ENCODE data around the gene RAD23A. TPM values are rescaled to one million over a fixed set of nuclear protein-coding genes. Genes with fewer than 3 reads are reported as not detected.

The RAD23A gene
- total and polyA plus RNA-seq, 2 donors, result 29.5 to 129 TPM

Small RNA genes lying within 50 kb of the gene (small RNA-seq; reads per million reads assigned to genes)
- gene MIR5695 (0.68 reads per million, percentile 61 among the genes with 10 or more reads in this experiment), gene MIR6515 (0.12 reads per million)

Other genes with a start within 250 kb of the RAD23A start
- gene FBXW9, start 249.2 kb upstream of the RAD23A start, total RNA-seq, result 2.6 TPM
- gene FBXW9, start 249.2 kb upstream of the RAD23A start, polyA plus RNA-seq, result 8.9 TPM
- 35.4 TPM for gene TNPO2, start 221.9 kb upstream of the RAD23A start, total RNA-seq
- 50.7 TPM for gene TNPO2, start 221.9 kb upstream of the RAD23A start, polyA plus RNA-seq
- 59.5 TPM for gene TRIR, start 211.2 kb upstream of the RAD23A start, total RNA-seq
- 285 TPM for gene TRIR, start 211.2 kb upstream of the RAD23A start, polyA plus RNA-seq
- gene GET3, start 208.4 kb upstream of the RAD23A start, total RNA-seq, result 22.7 TPM
- gene GET3, start 208.4 kb upstream of the RAD23A start, polyA plus RNA-seq, result 84.4 TPM
- gene BEST2, start 194.1 kb upstream of the RAD23A start, total RNA-seq, result not detected
- not detected for gene BEST2, start 194.1 kb upstream of the RAD23A start, polyA plus RNA-seq
- 30.2 TPM for gene HOOK2, start 170.3 kb upstream of the RAD23A start, total RNA-seq
- gene HOOK2, start 170.3 kb upstream of the RAD23A start, polyA plus RNA-seq, result 28.4 TPM
- gene JUNB, start 154.4 kb upstream of the RAD23A start, total RNA-seq, result 107 TPM
- 545 TPM for gene JUNB, start 154.4 kb upstream of the RAD23A start, polyA plus RNA-seq
- gene PRDX2, start 144.1 kb upstream of the RAD23A start, total RNA-seq, result 74.2 TPM
- gene PRDX2, start 144.1 kb upstream of the RAD23A start, polyA plus RNA-seq, result 245 TPM
- gene THSD8, start 143.8 kb upstream of the RAD23A start, total RNA-seq, result not detected
- gene THSD8, start 143.8 kb upstream of the RAD23A start, polyA plus RNA-seq, result not detected
- gene RNASEH2A, start 139.3 kb upstream of the RAD23A start, total RNA-seq, result 9.5 TPM
- gene RNASEH2A, start 139.3 kb upstream of the RAD23A start, polyA plus RNA-seq, result 12.8 TPM
- not detected for gene RTBDN, start 111.3 kb upstream of the RAD23A start, total RNA-seq
- 0.65 TPM for gene RTBDN, start 111.3 kb upstream of the RAD23A start, polyA plus RNA-seq
- 0.74 TPM for gene MAST1, start 107.3 kb upstream of the RAD23A start, total RNA-seq
- 1.1 TPM for gene MAST1, start 107.3 kb upstream of the RAD23A start, polyA plus RNA-seq
- gene DNASE2, start 64.4 kb upstream of the RAD23A start, total RNA-seq, result 10.6 TPM
- 58.9 TPM for gene DNASE2, start 64.4 kb upstream of the RAD23A start, polyA plus RNA-seq
- gene KLF1, start 58.7 kb upstream of the RAD23A start, total RNA-seq, result 0.26 TPM
- 0.08 TPM for gene KLF1, start 58.7 kb upstream of the RAD23A start, polyA plus RNA-seq
- 13.8 TPM for gene GCDH, start 54.7 kb upstream of the RAD23A start, total RNA-seq
- 54.5 TPM for gene GCDH, start 54.7 kb upstream of the RAD23A start, polyA plus RNA-seq
- gene SYCE2, start 26.6 kb upstream of the RAD23A start, total RNA-seq, result 0.85 TPM
- gene SYCE2, start 26.6 kb upstream of the RAD23A start, polyA plus RNA-seq, result 0.10 TPM
- 27.2 TPM for gene FARSA, start 12.2 kb upstream of the RAD23A start, total RNA-seq
- gene FARSA, start 12.2 kb upstream of the RAD23A start, polyA plus RNA-seq, result 51.3 TPM
- 350 TPM for gene CALR, start 7.3 kb upstream of the RAD23A start, total RNA-seq
- 366 TPM for gene CALR, start 7.3 kb upstream of the RAD23A start, polyA plus RNA-seq
- 7.3 TPM for gene GADD45GIP1, start 11.4 kb downstream of the RAD23A start, total RNA-seq
- 45.9 TPM for gene GADD45GIP1, start 11.4 kb downstream of the RAD23A start, polyA plus RNA-seq
- not detected for gene DAND5, start 23.7 kb downstream of the RAD23A start, total RNA-seq
- not detected for gene DAND5, start 23.7 kb downstream of the RAD23A start, polyA plus RNA-seq
- 83.5 TPM for gene NFIX, start 49.6 kb downstream of the RAD23A start, total RNA-seq
- gene NFIX, start 49.6 kb downstream of the RAD23A start, polyA plus RNA-seq, result 88.6 TPM
- 4.8 TPM for gene LYL1, start 157.0 kb downstream of the RAD23A start, total RNA-seq
- gene LYL1, start 157.0 kb downstream of the RAD23A start, polyA plus RNA-seq, result 15.7 TPM
- 16.5 TPM for gene TRMT1, start 170.9 kb downstream of the RAD23A start, total RNA-seq
- gene TRMT1, start 170.9 kb downstream of the RAD23A start, polyA plus RNA-seq, result 31.2 TPM
- gene NACC1, start 172.4 kb downstream of the RAD23A start, total RNA-seq, result 10.2 TPM
- gene NACC1, start 172.4 kb downstream of the RAD23A start, polyA plus RNA-seq, result 25.7 TPM
- gene STX10, start 204.5 kb downstream of the RAD23A start, total RNA-seq, result 26.4 TPM
- 76.1 TPM for gene STX10, start 204.5 kb downstream of the RAD23A start, polyA plus RNA-seq
- gene IER2, start 204.5 kb downstream of the RAD23A start, total RNA-seq, result 17.0 TPM
- gene IER2, start 204.5 kb downstream of the RAD23A start, polyA plus RNA-seq, result 268 TPM

Data from urinary bladder (tissue), 2 donors.